GM19467 (cell line): ENCODE data around the gene SURF4.
"Not testable (repeated sequence)": the region's sequence is repeated elsewhere in the genome, so short reads cannot be mapped to it uniquely, and the experiment has no call there.

Experiments
- ATAC-seq: cut with Tn5 transposase; IDR thresholded peaks from one replicate; pipeline ENCODE4 v1.9.1; 2021; ENCODE audit warnings: mild to moderate bottlenecking, moderate library complexity; ENCODE audit not compliant: unreplicated experiment

The SURF4 gene

DNA sequence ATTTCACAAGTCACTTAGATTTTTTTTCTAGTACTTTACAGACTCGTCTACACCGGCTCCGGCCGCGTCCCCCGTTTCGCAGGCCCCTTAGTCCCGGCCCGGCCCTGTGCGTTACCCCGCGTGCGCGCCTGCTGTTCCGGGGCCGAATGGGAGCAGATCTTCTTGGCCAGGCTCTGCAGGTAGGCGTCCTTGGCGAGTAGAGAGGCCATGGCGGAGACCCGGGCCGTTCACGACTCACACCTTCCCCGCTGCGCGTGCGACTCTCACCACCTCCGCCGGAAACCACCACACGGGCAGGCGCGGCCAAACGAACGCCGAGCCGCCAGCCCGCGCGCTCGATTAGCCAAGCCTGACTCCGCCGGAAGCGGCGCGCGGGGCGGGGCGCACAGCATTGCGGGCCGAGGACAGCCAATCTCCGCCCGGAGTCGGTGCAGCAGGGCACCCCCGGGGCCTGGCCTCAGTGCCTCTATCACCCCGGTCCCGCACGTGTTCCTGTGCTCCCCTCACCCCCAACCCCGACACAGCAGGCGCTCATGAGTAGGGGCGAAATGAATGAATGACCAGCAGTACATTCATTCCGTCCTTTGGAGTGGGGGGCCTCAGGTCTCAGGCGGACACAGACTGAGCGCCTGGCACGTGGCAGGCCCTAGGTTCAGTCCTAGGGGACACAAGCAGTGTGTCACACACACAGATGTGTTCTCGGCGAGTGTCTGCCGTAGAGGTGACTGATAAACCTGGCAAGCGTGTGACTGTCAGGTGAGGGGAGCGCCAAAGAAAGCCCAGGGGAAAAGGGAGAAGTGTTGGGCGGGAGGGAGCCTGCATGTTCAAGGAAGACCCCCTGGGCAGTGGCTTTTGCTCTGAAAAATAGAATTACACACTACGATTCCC is 39.7 kb downstream of the SURF4 start, which contains the start of gene SURF6:
TSS of gene SURF6 (minus strand) at position 265 of the 888 bp plus-strand sequence. CDS start at position 209, 56 bp downstream.
- peak; percentile 75 for ATAC-seq

- ATAC-seq = not testable (repeated sequence)
Observed at GRCh38 chr9:133334888-133335287, 41.0 kb downstream of the SURF4 start.

DNA sequence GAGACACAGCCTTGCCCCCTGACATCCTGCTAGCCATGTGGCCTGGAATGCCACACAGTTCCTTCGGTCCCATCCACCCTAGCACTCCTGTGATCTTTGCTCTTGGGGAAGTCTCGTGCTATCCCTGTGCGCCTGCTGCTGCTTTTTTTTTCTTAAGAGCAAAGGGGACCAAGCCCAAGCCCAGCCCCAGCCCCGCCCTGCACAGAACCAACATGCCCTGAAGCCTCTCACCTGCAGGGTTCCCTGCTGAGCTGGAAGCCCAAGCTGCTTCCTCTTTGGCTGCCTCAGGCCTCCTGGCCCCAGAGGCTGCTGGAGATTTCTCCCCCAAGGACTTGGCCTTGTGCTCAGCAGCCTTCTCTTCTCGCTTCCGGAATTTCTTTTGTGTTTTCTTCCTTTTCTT is 41.7 kb downstream of the SURF4 start:
- no peak for ATAC-seq

GRCh38 chr9:133333566-133333965 is 42.3 kb downstream of the SURF4 start:
- no peak for ATAC-seq

- no peak for ATAC-seq
Observed at GRCh38 chr9:133333011-133333410, 42.8 kb downstream of the SURF4 start.

DNA sequence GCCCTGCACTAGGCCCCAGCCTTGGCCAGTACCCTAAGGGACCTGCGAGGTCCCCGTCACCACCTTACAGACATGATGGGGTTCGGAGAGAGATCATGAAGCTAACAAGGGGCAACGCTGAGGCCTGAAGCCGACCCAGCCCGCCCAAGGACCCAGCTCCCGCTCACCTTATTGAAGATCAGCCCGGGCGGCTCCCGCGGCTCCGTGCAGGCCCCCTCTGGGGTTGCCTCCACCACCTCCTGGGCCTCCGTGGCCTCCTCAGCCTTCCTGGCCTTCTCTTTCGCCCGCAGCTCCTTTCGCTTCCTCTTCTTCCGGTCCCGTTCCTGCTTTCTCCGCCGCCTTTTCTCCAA is 43.5 kb downstream of the SURF4 start:
- ATAC-seq = no peak

DNA sequence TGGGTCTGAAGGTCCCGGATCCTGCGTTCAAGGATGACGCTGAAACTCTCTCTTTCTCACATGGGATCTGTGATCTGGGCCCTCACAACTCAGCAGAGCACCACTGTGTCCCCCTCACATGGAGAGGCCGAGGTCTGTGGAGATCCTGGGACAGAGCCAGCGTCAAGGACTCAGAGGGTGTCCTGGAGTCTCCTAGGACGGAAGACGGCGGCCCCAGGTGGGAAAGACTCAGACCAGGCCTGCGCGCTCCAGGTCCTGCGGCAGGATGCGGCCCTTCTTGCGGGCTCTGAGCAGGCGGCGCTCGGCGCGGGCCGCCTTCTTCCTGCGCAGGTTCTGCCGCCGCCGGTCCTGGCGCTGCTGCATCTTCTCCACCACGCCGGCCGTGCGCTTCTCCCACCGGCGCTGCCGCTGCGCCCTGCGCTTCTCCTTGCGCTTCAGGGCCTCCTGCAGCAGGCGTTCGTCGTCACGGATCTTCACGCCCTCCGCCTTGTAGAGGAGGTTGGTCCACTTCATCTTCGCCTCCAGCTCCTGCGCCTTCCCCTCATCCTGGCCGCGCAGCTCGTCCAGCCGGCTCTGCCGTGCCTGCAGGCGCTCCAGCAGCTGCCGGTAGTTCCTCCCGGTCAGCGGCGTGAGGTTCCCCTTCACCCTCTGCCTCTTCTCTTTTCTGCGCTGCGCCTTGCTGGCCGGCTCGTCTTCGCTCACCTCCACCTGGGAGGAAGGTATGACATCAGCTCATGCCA is 44.0 kb downstream of the SURF4 start:
- no peak for ATAC-seq

DNA sequence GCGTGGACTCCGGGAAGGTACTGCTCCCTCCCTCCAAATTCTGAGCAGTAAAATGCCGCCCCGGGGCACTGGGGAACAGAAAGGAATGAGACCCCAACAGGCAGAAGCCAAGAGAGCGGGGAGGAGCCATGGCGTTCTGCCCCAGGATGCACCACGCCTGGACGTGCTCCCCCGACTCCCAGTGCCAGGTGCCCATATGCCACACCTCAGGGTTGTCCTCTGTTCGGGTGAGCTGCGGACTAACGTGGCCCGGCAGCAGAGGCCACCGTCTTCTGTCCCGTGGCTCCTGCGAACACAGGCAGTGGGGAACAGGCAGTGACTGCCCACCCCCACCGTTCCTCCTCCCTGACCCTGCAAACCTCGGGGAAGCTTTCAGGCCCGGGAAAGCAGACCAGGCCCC is 44.6 kb downstream of the SURF4 start:
- ATAC-seq = no peak

GRCh38 chr9:133329306-133330156 is 46.3 kb downstream of the SURF4 start:
- not testable (repeated sequence) for ATAC-seq

GRCh38 chr9:133327834-133328484 is 47.9 kb downstream of the SURF4 start:
- ATAC-seq = no peak

DNA sequence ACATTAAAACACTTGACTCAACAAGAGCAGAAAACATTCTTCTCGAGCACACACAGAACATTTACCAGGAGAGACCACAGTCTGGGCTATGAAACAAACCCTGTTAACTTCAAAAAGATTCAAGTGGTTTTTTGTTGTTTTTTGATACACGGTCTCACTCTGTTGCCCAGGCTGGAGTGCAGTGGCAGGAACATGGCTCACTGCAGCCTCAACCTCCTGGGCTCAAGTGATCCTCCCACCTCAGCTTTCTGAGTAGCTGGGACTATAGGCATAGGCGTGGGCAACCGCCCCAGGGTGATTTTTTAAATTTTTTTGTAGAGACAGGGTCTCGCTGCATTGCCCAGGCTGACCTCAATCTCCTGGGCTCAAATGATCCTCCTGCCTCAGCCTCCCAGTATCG is 48.8 kb downstream of the SURF4 start:
- ATAC-seq = not testable (repeated sequence)

DNA sequence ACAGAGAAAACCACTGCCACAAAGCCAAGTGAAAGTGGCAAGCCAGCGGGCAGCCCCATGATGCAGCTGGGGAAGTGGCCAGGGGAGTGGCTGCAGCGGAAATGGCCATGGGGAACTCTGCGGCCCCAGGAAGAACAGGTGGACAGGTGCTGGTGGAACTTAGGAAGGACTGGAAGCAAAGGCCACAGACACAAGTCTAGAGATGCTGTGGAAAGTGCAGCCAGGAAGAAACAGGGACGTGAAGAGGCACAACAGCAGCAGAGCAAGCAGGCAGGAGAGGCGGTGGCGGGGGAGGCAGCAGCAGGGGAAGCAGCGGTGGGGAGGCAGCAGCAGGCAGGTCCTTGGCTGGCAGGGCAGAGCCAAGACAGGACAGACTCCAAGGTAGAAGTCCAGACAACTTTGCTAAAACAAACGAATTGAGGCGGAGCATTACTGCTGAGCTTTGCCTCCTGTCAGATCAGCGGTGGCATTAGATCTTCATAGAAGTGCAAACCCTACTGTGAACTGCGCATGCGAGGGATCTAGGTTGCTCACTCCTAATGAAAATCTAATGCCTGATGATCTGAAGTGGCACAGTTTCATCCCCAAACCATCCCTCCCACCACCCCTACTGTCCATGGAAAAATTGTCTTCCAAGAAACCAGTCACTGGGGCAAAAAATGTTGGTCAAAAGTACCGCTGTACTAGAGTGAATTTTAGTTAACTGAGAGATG is 51.7 kb downstream of the SURF4 start:
- no peak for ATAC-seq

- ATAC-seq = no peak
Observed at GRCh38 chr9:133323211-133323610, 52.6 kb downstream of the SURF4 start.

DNA sequence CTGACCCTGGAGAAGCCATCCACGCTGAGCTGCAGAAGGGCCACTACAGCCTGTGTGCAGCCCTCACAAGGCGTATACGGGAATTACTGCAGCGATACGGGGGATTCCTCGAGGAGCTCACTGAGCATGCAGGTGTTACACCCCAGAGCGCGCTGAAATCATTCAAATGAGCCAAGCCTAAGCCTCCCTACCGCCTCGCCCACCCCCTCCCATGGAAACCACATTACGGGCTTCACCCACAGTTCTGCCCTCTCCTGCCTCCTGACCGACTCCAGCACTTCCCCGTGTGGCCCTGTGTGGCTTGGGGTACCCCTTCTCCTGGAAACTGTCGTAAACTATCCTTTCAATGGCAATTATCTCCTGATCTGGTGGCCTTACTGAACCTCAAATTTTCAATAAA is 53.2 kb downstream of the SURF4 start:
- ATAC-seq = no peak

DNA sequence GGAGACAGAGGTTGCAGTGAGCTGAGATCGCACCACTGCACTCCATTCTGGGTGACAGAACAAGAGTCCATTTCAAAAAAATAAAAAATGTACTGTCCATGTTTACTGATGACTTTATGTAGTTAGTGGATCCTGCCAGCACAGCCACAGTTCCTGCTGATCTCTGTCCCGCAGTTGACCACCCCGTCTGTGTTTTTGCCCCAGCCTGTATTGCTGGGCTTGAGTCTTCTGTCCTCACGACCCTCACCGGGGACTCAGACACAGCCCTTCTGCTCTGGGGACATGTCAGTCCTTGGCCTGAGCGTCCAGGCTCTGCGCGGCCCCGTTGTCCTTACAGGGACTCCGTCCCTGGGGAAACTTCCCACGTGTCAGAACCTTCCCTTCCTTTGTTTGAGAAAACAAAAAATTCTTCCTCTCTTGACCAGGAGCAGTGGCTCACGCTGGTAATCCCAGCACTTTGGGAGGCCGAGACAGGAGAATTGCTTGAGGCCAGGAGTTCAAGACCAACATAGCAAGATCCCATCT is 54.4 kb downstream of the SURF4 start:
- ATAC-seq = no peak

- ATAC-seq = no peak
Observed at GRCh38 chr9:133320421-133320881, 55.4 kb downstream of the SURF4 start.

DNA sequence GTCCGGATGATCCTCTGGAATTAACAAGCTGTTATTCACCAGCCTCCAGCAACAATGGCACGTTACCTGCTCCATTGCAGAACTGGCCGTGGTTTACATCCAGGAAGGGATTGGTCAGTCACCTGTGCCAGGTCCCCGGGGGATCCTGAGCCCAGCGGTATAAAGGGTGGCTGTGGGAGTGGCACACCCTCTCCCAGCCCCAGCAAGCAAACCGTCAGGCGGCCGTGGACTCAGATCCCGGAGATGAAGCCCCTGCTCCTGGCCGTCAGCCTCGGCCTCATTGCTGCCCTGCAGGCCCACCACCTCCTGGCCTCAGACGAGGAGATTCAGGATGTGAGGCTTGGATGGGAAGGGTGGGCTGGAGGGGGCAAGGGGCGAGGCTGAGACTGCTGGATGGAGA is 58.3 kb downstream of the SURF4 start:
- not testable (repeated sequence) for ATAC-seq

- ATAC-seq = no peak
Observed at GRCh38 chr9:133315997-133316396, 59.9 kb downstream of the SURF4 start.
